HG03095 (cell line): ENCODE results near the gene FRG2.
"Not testable (repeated sequence)": the region's sequence is repeated elsewhere in the genome, so short reads cannot be mapped to it uniquely, and the experiment has no call there.

Experiments used
- ATAC-seq: cut with Tn5 transposase; IDR thresholded peaks from one replicate; pipeline ENCODE4 v1.9.1; 2021; ENCODE audit warnings: moderate library complexity; ENCODE audit not compliant: unreplicated experiment

Gene FRG2

DNA sequence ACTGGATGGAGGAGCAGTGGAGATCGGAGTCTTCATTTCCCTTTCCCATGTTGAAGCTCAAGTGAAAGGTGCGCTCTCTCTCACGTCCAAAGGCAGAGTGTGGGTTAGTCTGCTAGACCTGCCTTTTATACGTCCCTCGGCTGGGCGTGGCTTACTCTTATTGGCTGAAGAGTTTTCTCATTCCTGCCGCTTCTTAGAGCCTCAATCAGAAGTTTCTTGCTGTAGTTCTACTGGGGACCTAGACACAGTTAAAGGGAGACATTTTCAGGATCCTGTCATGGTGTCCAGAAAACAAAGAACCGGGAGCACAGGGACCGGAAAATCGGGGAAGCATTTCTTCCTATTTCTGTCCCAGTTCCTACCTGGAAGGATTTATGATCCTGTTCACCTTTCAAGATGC lies at the start of gene FRG2:
FRG2 (minus strand) TSS at position 101 of the 400 bp plus-strand sequence; CDS start at position 49, 52 bp downstream.
- ATAC-seq = not testable (repeated sequence)

DNA sequence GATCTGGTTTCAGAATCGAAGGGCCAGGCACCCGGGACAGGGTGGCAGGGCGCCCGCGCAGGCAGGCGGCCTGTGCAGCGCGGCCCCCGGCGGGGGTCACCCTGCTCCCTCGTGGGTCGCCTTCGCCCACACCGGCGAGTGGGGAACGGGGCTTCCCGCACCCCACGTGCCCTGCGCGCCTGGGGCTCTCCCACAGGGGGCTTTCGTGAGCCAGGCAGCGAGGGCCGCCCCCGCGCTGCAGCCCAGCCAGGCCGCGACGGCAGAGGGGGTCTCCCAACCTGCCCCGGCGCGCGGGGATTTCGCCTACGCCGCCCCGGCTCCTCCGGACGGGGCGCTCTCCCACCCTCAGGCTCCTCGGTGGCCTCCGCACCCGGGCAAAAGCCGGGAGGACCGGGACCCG lies 41.3 kb upstream of the FRG2 start:
- ATAC-seq = not testable (repeated sequence)

DNA sequence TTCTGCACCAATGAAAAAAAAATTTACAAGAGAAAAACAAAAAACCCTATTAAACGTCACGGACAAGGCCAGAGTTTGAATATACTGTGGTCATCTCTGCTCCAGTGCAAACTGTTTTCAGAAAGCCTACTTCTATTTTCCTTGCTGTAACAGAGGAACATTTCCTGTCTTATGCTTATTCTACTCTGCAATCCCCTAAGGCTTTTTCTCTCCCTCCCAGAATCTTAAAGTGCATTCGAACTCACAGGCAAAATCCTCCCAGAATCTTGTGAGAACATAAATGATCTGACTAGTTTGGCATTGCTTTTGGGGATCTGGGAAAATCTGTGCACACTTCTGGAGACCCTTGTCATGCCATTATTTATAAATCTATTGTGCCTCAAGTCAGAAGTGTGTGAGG lies 37.7 kb upstream of the FRG2 start:
- ATAC-seq = not testable (repeated sequence)

DNA sequence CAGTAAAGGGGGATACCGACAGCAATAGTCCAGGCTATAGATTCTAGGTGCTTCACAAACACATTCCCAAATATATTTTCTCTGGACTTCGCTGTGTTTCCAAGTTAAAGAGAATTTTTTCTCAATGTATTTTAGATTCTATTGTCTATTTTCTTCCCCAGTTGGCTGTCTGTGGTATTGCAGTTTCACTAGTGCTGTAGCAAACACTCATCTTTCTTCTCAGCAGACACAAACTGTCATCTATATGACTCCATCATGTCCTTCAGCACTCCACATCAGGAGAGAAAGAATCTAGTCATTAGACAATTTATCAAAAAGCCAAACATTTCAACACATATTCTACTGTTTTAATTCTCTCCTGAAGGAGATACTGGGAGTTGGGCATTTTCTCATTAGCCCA lies 37.3 kb upstream of the FRG2 start, which contains the start of gene DBET:
DBET (plus strand) TSS at position 161 of the 400 bp plus-strand sequence.
- not testable (repeated sequence) for ATAC-seq

DNA sequence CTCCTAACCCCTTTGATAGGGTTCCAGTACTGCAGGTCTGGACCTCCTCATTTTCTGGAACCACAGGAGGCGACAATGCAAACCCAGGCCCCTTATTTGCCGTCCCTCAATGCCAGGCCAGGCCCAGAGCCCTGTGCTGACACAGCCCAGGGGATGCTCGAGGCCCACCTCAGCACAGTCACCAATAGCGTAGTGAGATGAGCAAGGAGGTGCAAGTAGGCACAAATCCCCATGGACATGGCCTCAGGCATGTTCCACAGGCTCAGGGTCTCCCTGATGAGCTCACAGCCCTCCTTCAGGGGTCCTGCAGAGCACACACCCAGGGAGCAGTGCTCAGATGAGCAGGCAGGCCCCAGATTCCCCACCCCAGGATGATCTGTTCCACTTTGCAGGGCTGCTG lies 31.9 kb upstream of the FRG2 start:
- ATAC-seq = not testable (repeated sequence)

DNA sequence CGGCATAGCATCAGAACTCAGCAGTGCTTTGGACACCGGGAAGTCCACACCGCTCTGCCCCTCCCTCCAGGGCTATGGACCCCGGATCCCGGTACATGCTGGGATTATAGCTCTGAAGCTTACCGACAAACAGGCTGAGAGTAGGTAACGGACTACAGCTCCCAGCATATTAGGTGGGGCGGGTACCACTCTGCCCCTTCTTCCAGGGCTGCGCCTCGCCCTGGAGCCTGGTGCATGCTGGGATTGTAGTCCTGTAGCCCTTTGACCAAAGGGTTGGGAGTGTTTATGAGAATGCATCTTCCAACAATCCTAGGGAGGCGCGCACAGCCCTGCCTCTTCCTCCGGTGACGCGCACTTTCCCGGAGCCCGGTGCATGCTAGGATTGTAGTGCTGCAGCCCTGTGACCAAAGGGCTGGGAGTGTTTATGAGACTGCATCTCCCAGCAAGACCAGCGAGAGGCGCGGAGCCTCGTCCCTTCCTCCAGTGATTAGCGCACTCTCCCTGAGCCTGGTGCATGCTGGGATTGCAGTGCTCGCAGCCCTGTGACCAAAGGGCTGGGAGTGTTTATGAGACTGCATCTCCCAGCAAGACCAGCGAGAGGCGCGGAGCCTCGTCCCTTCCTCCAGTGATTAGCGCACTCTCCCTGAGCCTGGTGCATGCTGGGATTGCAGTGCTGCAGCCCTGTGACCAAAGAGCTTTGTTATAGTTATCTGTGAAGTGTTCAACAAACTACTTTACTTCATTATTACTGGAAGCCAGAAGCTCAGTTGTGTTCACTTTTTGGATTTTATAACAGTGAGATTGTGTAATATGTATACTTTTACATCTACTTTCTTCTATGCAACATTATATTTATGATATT lies 22.6 kb upstream of the FRG2 start:
- not testable (repeated sequence) for ATAC-seq

DNA sequence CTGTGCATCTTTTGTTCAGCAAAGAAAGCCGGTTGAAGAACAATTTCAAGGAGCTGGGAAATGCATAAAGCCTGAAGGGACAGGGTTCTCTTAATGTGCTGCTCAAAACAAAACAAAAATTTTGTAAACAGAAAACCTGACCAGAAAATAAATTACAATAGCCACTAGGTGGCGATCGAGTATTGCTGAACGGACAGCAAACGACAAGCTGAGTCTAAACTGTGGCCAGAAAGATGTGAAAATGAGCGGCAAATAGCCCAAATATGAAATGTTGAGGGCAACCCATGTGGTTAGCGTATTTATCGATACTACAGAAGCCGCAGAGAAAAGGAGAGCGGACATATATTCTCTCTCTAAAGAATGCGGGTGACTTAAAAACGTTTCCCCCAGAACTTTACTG lies 20.6 kb upstream of the FRG2 start:
- not testable (repeated sequence) for ATAC-seq

DNA sequence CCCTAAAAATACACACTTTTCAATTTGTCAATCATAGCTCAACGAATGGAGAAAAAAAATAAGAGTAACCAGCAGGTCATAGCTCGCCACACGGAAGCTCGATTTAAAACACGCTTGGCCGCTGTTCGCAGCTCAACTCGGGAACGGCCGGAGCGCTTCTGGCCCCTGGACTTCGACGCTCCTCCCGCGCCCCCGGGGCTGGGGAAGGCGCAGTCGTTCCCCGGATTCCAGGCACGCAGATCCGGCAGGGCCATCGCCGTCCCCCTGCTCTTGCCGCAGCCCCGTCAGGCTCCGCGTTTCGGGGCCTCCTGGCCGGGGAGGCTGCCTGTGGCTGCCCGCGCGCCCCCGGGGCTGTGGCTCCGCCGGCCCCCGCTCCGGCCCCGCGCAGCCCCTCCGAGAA lies 13.8 kb upstream of the FRG2 start:
- ATAC-seq = not testable (repeated sequence)

DNA sequence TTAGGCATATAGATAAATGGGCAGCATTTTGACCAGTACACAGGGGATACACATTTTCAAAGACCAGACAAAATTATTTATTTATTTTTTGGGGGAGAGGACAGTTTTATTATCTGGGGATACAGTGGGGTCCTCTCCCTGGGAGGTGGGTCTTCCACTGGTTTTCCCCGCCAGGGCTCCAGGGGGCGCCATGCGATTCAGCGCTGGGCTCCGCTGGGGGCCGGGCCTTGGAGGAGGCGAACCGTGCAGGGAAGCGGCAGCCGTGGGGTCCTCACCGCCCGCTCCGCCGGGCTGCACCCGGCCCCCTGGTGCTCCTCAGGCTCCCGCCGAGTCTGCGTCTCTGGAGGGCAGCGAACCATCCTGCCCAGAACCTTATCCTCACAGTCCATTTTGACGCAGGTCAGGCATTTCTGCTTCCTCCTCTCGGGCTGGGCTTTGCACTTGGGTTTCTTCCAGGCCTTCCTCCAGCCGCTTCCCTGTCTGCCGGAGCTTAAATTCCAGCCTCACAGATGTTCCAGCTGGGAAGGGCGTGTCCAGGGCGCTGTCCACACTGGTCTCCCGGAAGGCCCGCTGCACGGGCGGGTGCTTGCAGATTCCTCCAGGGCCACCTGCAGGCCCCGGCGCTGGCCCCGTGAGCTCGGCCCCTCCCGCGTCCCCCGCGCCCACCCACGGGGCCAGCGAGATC lies 10.8 kb upstream of the FRG2 start:
- not testable (repeated sequence) for ATAC-seq

DNA sequence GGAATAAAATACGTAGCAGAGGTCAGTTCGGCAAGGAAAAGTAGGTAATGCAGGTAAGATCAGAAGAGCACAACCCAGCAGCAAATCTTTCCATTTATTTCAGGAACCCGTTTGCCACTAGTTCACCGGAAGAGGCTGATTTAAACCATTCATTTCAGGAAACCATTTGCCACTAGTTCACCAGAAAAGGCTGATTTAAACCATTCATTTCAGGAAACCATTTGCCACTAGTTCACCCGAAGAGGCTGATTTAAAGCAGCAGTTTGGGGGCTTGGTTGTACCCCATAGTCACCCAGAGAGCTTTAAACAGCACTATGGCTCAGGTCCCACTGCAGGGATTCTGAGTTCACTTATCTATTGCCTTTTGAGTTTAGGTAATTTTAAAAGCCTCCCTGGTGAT lies 4.2 kb upstream of the FRG2 start:
- not testable (repeated sequence) for ATAC-seq

DNA sequence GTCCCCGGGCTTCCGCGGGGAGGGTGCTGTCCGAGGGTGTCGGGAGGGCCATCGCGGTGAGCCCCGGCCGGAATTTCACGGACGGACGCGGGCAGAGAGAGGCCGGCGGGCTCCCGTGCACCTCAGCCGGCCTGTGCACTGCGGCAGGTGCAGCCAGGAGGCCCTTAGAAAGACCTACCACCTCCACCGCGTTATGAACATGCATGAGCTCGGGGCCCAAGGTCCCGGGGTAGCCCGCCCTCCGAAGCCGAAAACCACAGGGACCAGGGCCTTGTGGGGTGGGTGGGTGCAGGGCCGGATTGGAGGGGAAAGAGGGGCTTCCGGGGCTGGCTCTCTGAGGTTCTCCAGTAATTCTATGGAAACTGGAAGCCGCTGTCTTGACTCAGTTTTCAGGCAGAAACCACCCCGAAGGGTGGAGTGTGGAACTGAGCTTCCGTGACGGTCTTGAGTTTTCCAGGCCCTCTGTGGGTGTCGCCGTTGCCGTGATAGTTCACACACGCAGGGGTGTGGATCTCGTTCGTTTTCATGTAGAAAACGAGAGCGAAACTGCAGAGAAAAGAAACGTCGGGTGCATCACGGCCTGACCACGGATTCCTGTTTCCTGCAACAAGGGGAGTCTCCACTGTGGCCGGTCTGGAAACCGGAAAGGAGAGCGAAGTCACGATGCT lies 4.3 kb downstream of the FRG2 start:
- ATAC-seq = not testable (repeated sequence)

DNA sequence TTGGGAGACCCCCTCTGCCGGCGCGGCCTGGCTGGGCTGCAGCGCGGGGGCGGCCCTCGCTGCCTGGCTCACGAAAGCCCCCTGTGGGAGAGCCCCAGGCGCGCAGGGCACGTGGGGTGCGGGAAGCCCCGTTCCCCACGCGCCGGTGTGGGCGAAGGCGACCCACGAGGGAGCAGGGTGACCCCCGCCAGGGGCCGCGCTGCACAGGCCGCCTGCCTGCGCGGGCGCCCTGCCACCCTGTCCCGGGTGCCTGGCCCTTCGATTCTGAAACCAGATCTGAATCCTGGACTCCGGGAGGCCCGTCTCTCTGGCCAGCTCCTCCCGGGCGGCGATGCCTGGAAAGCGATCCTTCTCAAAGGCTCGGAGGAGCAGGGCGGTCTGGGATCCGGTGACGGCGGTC lies 5.1 kb downstream of the FRG2 start:
- ATAC-seq = not testable (repeated sequence)

DNA sequence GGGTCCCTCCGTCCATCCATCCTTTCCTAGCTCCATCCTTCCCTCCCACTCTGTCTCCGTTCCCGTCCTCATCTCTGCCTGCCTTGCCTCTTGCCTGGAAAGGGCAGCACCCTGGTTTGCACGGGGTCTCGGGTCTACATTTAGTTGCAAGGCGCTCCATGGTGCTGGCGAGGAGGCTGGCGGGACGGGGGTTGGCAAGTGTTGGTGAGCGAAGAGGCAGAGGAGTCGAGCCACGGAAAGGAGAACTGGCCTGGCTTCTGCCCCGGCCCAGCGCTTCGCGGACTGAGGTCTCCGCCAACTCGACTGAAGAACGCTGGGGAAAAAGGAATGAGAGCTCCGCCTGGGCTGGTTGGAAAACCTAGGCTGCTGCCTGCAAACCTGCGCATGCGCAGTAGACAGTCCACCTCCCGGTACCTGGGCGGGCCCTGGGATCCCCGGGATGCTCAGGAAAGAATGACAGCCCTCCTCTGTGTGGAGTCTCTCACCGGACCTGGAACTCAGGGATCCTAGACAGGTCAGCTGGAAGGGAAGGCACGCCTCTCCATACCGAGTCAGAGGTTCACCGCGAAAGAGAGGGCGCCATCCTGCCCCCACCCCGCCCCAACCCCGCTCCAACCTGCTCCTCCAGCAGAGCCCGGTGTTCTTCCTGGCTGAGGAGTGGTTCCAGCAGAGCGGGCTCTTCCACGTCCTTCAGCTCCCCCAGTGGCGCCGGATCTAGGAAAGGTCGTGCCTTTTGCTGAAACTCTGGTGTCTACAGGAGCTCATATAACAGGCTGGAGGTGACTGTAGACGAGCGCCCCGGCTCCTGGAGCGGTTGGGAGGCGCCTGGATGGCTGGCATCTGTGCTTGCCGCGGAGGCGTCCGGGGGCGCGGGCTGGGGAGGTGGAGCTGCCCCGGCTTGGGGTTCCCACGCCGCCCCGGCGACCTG lies 6.0 kb downstream of the FRG2 start:
- no peak for ATAC-seq

DNA sequence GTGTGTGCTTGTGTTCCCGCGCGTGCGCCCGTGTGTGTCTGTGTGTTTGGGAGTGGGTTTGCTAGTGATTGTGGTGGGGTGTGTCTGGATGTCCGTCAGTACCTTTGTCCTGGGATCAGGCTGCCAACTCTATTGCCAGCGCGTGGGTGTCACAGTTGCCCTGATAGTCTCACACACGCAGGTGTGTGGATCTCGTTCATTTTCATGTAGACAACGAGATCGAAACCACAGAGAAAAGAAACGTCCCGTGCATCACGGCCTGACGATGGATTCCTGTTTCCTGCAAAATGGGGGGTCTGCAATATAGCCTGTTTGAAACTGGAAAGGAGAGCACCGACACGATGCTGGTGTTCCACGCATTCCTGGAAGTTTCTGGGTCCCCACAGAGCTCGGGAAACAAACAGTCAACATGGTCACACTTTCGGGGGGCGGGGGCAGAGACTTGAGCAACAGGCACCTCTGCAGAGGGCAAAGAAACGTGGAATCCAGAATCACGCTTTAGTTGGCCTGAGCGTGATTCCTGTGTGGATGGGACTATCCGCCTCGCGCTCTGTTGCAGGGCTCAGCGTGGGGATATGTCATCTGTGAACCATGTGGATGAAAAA lies 7.1 kb downstream of the FRG2 start:
- not testable (repeated sequence) for ATAC-seq

DNA sequence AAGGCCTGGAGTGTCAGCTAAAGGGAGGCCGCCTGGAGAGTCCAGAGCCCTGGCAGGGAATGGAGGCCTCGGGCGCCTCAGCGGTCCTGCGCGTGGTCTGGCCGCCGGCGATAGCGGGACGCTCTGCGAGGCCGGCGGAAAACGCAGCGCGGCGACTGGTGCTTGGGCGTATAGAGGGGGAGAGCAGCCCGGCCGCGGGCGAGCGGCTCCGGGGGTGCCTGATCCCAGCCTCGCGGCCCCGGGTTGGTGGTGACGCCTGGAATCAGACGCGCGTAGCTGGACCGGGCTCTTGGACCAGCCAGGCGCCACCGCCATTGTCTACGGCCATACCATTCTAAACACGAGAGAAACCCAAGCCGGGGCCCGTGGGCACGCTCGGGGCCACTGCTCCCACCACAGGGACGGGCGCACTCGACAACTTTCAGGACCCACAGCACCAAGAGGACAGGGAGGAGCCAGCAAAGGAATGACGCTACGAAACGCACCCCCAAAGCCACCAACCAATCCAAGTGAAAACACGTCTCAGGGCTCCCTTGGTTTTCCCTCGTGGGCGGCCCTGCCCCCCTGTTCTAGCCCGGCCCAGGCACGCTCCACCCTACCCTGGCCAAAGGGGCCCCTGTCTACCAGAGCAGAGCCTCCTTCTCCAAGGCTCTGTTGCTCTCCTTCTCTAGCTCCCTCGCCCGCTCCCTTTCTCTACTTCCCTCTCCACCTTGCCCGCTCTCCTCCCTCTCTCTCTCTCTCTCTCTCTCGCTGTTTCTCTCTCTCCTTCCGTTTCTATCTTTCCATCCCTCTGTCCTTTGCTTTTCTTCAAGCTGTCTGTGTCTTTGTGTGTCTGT lies 7.8 kb downstream of the FRG2 start:
- no peak for ATAC-seq

DNA sequence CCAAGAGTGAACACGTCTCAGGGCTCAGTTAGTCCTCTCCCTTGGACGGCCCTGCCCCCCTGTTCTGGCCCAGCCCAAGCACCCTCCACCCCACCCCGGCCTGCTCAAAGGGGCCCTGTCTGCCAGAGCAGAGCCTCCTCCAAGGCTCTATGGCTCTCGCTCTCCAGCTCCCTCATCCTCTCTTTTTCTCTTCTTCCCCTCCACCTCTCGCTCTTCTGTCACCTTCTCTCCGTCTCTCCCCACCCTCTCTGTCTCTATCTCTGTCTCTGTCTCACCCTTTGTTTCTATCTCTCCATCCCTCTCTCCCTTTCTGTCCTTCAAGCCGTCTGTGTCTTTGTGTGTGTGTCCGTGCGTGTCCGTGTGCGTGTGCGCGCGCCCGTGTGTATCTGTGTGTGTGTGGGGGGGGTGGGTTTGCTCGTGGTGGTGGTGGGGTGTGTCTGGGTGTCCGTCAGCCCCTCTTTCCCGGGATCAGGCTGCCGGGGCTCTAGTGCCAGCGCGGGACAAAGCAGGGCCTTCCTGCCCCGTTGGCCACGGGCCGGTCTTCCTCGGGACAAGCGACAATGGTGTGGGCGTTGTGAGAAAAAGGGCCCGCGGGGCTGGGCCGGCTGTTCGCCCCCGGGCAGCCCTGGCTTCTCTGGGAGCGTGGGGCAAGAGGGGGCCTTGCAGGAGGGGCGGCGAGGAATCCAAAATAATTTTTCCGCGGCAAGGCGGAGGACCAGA lies 8.7 kb downstream of the FRG2 start:
- no peak for ATAC-seq

DNA sequence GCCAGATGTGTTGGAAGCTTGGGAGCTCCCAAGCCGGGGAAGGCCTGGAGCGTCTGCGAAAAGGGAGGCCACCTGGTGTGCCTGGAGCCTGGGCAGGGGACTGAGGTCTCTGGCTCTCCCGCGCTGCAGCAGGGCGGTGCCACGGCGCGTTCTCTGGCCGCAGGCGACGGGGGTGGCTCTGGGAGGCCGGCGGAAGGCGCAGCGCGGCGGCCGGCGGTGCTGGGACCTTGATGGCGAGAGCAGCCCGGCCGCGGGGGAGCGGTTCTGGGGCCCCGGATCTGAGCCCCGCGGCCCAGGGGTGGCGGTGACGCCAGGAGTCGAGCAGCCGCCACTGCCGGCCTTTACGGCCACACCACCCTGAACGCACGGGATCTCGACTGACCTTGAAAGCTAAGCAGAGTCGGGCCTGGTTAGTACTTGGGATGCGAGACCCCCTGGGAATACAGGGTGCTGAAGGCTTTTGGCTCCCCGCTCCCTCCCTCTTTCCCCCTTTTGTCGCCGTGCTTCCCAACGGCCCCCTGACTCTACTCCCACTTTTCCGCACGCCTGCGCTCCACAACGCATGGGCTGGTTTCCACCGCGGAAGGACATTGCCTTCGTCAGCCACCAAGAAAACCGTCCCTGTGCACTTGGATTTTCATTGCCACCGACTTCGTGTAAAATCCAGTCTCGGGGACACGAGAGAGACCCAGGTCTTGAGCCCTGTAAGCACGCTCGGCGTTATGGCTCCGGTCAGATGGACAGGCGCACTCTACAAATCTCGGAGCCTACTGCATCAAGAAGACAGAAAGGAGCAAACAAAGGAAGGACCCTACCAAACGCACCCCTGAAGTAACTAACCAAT lies 9.5 kb downstream of the FRG2 start:
- ATAC-seq = no peak
